Measurements from ENCODE around the gene TSEN15.

Gene TSEN15

DNA sequence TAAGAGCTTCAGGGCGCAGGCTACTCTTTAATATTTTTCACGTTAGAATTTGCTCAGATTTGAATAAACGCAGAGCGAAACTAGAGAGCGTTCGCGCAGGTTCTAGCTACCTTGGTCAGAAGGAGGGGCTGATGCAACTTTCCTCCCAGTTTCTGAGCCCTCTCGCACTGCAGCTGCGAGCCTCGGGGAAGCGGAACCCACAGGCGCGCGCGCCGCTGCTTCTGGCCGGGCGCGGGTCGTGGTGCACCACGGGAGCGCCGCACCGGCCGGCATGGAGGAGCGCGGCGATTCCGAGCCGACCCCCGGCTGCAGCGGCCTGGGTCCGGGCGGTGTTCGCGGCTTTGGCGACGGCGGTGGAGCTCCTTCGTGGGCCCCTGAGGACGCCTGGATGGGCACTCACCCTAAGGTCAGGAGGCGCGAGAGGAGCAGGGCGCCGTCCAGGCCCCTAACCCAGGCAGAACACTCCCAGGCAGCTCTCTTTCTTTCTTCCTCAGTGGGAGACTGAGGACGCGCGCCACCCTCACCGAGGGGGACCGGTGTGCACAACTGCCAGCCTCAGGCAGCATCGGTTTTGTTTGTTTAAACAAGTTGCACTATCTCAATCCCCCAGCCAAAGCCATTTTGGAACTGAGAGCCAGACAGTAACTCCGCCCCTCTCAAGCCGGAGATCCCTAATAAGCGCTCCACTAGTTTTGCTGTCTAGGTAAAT, at the start of gene TSEN15:
TSEN15 (plus strand) TSS at position 246 of the 709 bp plus-strand sequence; CDS start at position 272, 26 bp downstream.
- peak; percentile 84 for DNase-seq

DNA sequence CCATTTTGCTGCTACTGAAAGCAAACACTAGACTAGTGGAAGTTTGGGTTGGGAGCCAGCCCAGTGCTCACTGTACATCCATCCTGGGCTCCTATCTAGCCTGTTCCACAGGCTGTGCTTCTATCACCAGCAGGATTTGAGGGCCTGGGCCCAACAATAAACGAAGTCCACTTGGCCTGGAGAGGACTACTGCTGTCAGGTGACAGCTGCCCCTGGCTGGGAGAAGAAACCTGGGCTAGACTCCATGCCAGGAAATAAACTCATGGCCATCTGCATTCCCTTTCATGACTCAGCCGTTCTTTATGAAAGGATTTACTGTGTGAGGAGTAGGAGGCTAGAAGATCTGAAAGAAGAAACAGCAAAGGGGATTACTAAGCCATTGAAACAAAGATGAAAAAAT, 49.5 kb upstream of the TSEN15 start:
- DNase-seq: no peak

DNA sequence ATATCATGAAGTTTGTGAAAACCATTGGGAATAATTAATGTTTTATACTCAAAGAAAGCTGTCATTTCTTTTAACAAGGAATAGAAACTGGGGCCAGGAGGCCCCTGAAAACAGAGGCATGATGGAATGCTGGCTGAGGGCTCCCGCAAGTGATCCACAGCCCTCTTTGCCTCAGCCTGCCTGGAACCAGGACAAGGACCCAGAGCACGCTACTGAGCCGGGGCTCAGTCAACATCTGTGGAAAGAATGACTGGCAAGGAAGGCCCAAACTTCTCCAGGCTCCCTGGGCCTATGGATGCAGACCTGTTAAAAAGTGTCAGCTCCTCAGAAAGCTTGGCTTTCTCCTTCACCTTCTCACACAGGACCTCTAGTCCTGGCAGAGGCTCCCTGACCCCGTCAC, 46.6 kb upstream of the TSEN15 start:
- DNase-seq: no peak

DNA sequence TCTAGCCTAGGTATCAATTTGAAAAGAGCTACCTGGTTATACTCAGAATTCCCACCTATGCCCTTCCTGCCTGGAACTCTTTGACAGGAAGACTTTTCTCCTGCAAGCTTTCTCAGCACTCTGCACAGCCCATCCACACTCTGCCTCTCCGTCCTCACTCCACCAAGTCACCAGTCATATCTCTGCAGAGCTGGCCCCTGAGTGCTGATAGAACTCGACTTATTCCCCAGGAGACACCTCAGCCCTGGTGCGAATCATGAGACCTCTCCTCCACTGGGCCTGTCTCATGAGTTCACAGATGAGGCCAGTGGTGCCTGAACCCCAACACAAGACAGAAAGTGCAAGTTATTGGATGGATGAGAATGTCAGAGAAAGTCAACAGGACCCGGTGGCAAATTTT, 46.0 kb upstream of the TSEN15 start:
- DNase-seq: no peak

DNA sequence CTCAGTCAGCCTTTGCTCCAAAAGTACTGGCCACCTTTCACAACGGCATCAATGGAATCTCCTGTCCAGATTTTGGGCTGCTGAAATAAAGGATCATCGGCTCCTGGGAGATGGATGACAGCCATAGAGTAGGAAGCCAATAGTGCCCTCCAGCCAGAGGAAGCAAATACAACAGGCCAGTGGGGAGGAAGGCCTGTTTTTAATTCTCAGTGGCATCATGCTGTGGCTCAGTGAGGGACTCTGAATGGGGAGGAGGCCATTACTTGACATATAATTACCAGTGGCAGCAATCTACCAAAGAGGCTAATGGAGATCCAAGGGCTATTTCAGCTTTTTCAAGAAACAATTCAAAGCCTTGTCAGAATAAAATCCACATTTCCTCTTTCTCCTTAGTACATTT, 40.7 kb upstream of the TSEN15 start:
- DNase-seq: no peak

DNA sequence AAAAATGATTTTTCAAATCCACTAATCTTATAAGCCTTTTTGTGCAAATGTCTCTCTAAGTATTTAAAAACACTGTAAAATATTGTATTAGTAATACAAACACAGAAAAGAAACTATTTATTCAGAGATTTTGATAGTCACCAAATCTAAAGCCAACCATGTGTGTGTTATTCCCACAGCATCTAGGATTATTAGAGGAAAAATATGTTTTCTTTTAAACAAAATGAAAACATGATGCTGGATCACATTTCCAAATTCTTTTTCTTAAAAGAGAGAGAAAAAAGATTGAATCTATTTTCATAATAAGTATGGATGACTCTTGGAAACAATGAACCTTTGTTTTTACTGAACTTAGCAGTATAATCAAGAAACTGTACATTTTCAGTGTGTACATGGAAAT, 39.3 kb upstream of the TSEN15 start:
- no peak for DNase-seq

DNA sequence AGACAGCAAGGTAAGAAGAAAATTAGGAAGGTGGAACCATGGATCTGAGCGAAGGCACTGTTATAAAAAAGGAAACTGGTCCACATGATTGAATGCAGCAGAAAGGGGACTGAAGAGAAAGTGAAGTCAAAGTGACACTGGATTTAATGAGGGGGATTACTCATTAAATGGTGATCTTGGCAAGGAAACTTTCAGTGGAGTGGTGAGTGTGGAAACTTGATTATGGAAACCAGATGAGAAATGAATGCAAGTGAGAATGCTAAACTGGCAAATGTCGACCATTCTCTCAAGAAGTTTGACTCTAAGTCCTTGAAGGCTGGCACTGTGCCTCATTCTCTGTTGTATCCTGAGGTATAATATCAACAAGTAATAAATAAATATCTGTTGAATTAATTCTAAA, 37.3 kb upstream of the TSEN15 start:
- no peak for DNase-seq

DNA sequence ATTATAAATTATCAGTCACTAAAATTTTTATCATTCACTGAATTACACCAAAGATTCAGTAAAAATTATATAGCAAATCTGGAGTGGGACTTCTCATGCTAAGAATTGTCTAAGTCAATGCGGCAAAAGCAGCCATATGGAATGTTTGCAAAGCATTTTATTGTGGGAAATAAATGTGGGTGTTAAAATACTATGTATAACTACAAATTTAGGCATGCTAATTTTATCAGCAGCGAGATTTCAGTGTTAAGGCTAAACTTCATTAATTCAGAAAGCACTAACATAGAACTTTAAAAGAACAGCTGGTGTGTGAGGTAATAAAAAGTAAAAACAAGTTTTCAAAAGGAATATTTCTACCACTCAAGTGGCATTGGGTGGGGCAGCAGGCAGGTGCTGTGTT, 35.4 kb upstream of the TSEN15 start:
- no peak for DNase-seq

DNA sequence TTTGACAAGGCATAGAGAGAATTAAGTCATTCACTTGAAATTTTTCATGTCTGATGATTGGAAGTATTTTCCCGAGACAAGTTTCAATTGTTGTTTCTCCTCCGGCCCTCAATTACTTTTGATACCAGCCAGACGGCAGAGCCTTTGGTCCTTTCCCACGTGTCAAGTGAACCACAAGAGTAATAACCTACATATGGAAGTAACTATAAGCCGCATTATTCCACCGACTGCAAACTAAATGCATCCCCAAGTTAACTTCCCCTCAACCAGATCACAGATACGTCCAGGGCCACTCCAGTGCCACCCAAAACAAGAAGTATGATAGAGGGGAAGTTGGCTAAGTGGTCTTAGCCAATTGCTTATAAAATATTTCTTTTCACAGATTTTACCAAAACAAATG, 34.2 kb upstream of the TSEN15 start:
- DNase-seq: no peak

DNA sequence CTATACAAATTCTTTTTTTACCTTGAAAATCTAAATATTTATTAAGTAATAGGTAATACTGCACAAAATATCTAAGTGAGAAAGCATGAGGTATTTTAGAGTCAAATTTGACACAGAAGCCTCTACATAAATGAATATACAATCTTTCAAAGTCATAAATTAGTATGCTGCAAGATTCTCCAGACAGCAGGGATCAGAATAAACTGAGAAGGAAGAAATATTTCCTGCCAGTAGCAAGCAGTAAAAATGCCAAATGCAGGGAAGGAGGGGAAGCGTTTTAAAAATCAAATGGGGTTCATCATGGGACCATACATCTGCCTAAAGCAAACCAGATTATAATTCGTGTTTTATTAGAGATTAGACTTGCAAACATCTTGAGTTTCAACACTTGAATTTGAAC, 32.9 kb upstream of the TSEN15 start:
- DNase-seq: no peak

DNA sequence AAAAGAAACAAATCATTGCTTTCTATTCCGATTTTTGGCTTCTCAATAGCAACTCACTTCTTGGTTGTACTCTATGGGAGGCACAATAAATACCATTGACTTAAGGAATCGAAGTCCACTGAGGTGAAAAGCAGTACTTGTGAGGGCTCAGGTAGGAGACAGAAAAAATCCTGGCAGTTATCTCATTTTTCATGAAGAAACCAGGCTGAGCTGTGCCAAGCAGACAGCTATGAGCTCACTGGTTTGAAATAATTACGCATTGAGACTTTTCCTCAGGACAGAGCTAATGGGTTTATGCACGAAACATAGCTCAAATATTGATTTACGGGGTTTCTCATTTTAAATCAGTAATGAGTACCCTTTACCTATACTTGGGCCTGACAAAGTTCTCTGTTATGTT, 32.5 kb upstream of the TSEN15 start:
- no peak for DNase-seq

DNA sequence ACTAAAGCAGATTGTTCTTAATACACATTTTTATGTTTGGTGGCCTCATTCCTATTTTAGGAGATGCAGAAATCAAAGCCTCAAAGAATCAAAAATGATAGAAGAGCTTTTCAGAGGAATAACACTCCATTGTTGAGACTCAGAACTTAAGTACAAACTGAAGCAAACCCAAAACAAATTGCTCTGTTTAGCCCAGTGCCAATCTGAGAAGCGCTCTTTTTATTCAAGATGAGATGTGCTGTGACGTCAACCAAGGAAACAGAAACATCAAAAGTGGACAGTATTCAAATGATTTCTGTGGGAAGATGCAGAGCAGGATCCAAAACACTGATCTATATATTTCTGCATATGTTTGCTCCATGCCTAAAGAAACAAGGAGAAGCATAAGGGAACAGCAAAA, 32.0 kb upstream of the TSEN15 start:
- no peak for DNase-seq

DNA sequence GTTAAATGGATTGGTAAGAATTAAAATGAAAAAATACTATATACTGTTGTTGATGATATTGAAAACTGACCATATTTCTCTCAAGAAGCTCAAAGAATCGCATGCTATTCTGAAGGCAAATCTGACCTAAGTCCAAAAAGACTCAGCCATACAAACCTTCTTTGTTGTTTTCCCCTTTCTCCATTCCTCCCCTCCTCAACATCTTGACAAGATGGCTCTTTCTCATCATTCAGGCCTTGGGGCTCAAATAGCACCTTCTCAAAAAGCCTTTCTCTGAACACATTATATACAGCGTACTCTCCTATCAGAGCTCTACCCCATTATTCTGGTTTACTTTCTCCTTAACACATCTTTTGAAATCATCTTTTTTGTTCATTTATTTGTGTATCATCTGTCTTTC, 31.2 kb upstream of the TSEN15 start:
- DNase-seq: no peak

DNA sequence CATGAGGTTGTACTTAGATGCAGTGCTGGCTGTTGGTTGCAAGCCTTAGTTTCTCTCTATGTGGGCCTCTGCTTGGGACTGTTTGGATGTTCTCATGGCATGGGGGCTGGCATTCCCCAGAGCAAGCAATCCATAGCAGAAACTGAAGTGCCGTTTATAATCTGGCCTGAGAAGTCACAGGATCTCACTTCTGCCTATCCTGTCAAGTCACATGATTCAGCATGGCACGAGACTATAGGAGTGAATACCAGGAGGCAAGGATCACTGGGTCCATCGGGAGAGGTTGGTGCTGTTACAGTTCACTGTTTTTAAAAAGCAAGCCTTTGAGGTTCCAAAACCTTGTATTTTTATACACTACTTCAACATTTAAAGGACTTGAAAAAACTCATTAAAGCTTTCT, 30.7 kb upstream of the TSEN15 start:
- DNase-seq: no peak

DNA sequence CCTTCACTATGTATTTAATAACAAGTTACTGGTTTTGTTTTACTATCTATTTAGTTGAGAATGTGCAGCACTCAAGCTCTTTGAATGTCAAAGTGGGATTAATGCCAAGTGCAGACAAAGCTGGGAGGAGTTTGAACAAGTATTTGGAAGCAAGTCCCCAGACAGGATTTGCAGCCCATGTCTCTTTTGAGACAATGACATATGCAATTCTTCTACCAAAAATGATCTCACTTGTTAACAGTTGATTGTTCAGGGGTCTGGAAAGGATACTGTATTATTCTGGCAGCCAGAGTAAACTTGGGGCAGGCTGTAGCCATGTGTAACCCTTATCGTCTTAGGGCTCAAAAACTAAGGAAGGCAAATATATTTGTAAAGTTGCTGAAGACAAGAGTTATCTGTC, 29.8 kb upstream of the TSEN15 start:
- no peak for DNase-seq

DNA sequence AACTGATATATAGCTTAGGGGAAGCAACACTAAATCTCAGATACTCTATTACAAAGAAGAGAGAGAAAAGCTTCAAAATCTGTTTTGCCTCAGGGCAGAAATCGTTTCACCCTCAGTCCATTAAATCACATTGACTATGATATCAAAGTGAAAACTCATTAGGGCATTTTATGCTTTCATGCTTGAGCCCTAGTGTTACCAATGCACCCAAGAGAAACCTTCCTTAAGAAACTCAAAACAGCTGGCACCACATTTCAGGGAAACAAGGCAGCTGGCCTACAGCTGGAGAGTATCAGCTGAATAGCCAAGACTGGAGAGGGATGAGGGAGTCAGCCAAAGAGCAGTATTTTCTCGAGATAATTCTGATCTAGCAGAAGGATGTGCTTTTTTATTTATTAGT, 28.9 kb upstream of the TSEN15 start:
- no peak for DNase-seq

DNA sequence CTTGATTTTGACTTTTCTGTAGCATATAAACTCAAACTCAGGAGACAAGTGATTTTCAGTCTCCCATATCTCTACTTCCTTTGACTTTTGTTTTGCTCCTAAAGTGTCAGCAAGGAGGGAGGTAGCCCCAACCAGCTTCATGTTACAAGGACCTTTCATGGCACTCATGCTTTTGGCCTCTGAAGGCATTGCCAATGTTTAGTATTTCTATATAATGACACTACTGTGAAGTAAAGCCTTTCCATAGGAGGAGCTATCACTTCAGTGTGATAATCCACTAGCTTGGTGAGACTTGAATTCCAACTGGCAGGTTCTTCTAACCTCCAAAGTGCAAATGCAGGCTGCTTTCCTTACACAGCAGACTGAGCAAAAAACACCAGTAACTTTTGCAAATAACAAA, 28.4 kb upstream of the TSEN15 start:
- no peak for DNase-seq

DNA sequence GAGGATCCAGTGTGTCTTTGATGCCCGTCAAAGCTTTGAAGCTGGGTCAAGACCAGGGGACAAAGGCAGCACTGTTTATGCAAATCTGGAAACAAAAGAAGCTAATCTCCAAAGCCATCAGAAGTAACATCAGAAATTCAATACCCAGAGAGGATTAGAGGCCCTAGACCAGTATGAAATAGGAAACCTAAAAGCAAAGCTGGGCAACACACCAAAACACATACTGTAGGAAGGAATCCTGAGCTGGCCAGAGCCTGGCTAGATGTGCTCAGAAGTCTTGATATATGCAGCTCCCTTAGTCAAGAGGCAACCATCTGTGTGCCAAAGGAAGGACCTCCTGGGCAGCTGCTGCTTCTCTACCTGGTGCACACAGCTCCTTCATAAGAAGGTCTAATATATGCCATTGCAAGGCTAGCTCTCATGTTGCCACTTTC, 26.3 kb upstream of the TSEN15 start:
- DNase-seq: no peak

DNA sequence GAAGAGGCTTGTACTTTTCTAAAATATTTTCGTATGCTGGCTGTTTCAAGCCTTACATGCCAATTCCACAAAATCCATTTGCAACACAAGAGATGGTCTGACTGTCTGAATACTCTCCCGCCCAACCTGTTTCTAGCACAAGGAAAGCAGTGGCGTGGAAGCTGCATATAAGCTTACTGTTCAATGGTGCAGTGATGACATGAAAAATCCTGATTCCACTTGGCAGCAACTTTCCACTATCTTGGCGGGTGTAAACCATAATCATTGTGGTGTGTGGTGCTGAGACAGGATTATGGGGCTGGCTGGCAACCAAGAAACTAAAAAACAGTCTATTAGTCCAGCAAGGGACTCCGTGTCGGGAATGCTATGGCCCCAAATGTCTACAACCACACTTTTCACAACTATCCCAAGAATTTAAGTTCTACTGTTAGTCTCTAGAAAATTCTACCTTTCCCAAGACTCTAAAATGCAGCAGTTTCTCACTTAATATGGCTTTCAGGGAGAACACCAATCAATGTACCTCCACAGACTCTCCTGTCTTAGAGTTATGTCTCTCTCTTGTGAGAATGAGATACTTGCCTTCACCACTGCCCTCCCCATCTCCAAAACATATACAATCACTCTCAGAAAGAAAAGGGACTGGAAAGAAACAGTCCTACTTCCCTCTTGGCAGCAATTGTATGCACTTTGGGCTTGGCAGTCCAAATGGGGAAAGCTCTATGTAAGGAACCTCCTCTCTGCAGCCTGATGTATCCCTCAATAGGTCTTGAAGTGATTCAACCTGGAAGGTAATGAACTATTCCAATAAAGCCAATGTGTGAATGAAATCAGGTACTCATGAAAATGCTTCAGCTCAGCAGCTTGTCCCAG, 23.5 kb upstream of the TSEN15 start:
- no peak for DNase-seq

DNA sequence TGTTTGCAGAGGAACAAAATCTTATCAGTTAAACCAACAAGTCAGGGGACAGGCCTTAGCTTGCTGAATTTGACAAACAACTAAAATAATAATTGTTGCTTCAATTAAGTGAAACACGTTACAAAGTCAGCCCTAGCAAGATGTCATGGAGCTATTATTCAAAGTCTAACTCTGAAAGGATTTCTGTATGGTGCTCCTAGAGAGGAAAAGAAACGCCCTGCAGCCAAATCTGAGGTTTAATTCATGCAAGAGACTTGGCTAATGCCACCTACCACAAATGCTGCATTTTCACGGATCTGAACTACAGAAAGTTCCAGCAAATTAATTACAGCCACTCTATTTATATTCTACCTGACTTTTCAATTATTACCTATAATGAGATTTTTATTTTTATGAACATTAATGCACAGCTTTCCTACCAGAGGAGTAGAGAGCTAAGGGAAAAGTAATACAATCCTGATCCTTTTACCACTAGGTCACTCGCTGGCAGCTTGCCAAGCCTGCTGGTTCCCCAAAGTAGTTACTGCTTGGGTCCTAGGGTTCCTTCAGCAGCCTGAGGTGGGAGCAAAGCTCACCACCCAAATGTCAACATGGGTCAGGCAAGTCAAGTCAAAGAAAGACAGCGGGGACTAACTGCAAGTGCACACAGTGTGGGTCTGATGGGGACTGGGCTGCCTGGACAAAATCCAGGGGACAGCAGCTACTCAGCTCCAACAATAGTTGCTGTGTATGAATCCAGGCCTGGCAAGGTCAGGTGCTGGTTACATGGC, 22.5 kb upstream of the TSEN15 start:
- no peak for DNase-seq

DNA sequence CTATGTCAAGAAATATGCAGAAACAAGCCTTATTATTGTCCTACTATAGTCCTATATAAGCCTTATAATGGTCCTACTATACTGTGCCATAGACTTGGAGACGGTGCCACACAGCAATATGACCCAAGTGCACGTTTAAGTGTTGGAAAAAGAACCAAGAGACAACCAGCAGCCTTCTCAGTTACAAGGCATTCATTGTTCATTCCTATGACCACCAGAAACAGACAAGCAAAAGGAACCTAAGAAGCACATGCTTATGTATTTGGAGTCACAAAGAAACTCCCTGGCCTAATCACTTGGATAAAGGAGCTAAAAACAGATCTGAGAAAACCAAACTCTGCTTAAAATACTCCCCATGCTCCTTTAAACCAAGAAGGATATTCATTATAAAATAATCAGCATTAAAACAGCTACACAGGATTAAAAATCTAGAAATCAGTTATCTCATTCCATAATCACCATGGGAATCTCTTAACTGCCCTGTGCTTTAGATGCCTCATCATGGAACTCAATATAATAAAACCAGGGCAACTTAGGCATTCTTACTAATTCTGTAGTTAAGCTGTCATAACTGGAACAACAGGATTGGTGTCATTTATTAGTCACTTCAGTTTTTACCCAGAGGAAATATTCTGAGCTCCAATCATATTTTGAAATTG, 21.0 kb upstream of the TSEN15 start:
- no peak for DNase-seq

DNA sequence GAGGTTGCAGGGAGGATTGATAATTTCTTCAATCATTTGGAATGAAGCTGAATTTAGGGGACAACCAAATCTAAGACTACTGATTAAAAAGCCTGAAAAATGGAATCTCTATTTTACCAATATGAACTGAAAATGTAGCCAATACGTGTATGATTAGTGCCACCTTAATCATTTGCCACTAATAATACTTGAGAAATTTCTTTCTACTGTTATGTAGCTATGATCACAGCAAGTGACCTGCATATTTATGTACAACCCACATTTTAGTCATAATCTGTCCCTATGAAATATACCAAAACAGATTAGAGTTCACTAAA, 20.5 kb upstream of the TSEN15 start:
- no peak for DNase-seq

DNA sequence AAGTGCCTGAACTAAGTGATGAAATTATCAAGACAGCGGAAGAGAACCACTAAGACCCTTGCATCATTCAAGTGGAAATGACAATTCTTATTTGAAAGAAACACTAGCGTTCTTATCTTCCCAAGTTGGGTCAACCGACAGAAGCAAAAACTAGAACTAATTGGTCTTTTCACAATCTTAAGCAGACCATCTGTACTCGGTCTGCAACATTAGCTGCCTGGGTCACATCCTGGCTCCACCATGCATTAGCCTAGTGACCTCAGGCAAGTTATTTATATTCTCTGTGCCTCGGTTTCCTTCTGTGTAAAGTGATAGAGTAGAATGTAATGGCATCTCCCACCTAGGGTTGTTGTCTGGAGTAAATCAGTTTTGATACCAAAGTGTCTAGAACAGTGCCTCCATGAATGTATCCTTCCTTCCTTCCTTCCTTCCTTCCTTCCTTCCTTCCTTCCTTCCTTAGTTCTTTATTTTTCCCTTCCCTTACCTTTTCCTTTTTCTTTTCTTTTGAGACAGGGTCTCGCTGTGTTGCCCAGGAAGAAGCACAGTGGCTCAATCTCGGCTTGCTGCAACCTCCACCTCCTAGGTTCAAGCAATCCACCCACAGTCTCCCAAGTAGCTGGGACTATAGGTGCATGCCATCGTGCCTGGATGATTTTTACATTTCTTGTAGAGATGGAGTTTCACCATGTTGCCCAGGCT, 20.0 kb upstream of the TSEN15 start:
- no peak for DNase-seq
